ENCODE data around the gene LTBR.
"Not testable (repeated sequence)": the region's sequence is repeated elsewhere in the genome, so short reads cannot be mapped to it uniquely, and the experiment has no call there.

LTBR gene

GRCh38 chr12:6425590-6426531 lies 41.9 kb downstream of the LTBR start:
- DNase-seq (ENCODE audit: low read depth in 2 of 2), result no peak

- DNase-seq (ENCODE audit: low read depth in 2 of 2), result peak; percentile 93
These were observed 43.1 kb downstream of the LTBR start for GRCh38 chr12:6426882-6427671.

- not testable (repeated sequence) for DNase-seq (ENCODE audit: low read depth in 2 of 2)
These were observed 43.8 kb downstream of the LTBR start for GRCh38 chr12:6427796-6428195.

GRCh38 chr12:6428326-6428725 lies 44.4 kb downstream of the LTBR start:
- no peak for DNase-seq (ENCODE audit: low read depth in 2 of 2)

GRCh38 chr12:6430124-6430989 lies 46.4 kb downstream of the LTBR start:
- no peak for DNase-seq (ENCODE audit: low read depth in 2 of 2)

- no peak for DNase-seq (ENCODE audit: low read depth in 2 of 2)
These were observed 49.0 kb downstream of the LTBR start for GRCh38 chr12:6432991-6433390.

GRCh38 chr12:6434205-6435140 lies 50.5 kb downstream of the LTBR start:
- no peak for DNase-seq (ENCODE audit: low read depth in 2 of 2)

- DNase-seq (ENCODE audit: low read depth in 2 of 2), result no peak
These were observed 52.2 kb downstream of the LTBR start for GRCh38 chr12:6435961-6436715.

GRCh38 chr12:6437586-6437985 lies 53.6 kb downstream of the LTBR start:
- no peak for DNase-seq (ENCODE audit: low read depth in 2 of 2)

GRCh38 chr12:6438345-6438744 lies 54.4 kb downstream of the LTBR start:
- DNase-seq (ENCODE audit: low read depth in 2 of 2), result no peak

GRCh38 chr12:6440391-6440790 lies 56.4 kb downstream of the LTBR start:
- no peak for DNase-seq (ENCODE audit: low read depth in 2 of 2)
